ENCODE measurements around the gene PPT2.

Gene PPT2

GRCh38 chr6:32156891-32157290 lies 3.0 kb downstream of the PPT2 start:
- no peak overlapping the region for H3K9ac ChIP-seq (ENCODE audit: low read depth, low read length, poor library complexity)
- H3K27ac ChIP-seq (replicated peaks; ENCODE audit: low read length), result no peak overlapping the region
- no peak overlapping the region for H3K4me3 ChIP-seq (ENCODE audit: low read length in 2 of 2)
- H4K91ac ChIP-seq (ENCODE audit: low read depth, low read length, poor library complexity), result no peak overlapping the region
- peaks cover 15 to 16% of the 10 kb centered on the region in 2 donors for H3K4me1 ChIP-seq (ENCODE audit: control insufficient read depth in 2 of 2, insufficient read depth in 1 of 2, low read depth in 1 of 2, low read length in 2 of 2)
- no peak overlapping the region for H2BK5ac ChIP-seq (ENCODE audit: low read length)
- H3K14ac ChIP-seq (ENCODE audit: low read length), result no peak overlapping the region
- no peak overlapping the region for H2AK5ac ChIP-seq (ENCODE audit: low read depth, low read length)
- H3K18ac ChIP-seq (ENCODE audit: low read length), result no peak overlapping the region
- H3K79me1 ChIP-seq (ENCODE audit: low read depth, low read length), result peaks cover 19% of the 10 kb centered on the region
- WGBS, 2 donors (ENCODE audit: extremely low coverage in 2 of 2, insufficient read length in 2 of 2, insufficient replicate concordance in 1 of 2), result no CpG with 5 or more reads among the region's 9 CpGs
- no peak overlapping the region for H3K23ac ChIP-seq (ENCODE audit: low read depth, low read length, poor library complexity)
- no peak for DNase-seq (ENCODE audit: low spot score)
- no peak overlapping the region for H2BK15ac ChIP-seq (ENCODE audit: low read length)
- no peak overlapping the region for H2AFZ ChIP-seq (ENCODE audit: low read length)
- H3K4ac ChIP-seq (ENCODE audit: low read length), result no peak overlapping the region
- H2BK12ac ChIP-seq (ENCODE audit: low read length), result no peak overlapping the region
- H3K27me3 ChIP-seq (ENCODE audit: control insufficient read depth in 3 of 3, insufficient read depth in 3 of 3, low read depth in 1 of 3, low read length in 3 of 3), result peaks cover 0 to 6% (median 0%) of the 10 kb centered on the region in 3 experiments
- H2BK120ac ChIP-seq (ENCODE audit: low read depth, low read length), result no peak overlapping the region
- H4K8ac ChIP-seq (ENCODE audit: low read depth, low read length), result no peak overlapping the region
- H3K36me3 ChIP-seq (replicated peaks in 1 of 2; ENCODE audit: control insufficient read depth in 2 of 2, insufficient read depth in 2 of 2, low read length in 2 of 2), result peaks cover 25 to 48% of the 10 kb centered on the region in 2 donors
- no peaks in the 10 kb centered on the region for H3K9me3 ChIP-seq (replicated peaks in 1 of 2; ENCODE audit: control insufficient read depth in 2 of 2, insufficient read depth in 1 of 2, low read depth in 1 of 2, low read length in 2 of 2)
- H3K4me2 ChIP-seq (ENCODE audit: insufficient read depth, low read length, poor library complexity, severe bottlenecking), result no peak overlapping the region

GRCh38 chr6:32158052-32158451 lies 4.1 kb downstream of the PPT2 start:
- Histone ChIP-seq H3K4ac (ENCODE audit: low read length) (no peak overlapping the region), H3K27me3 (ENCODE audit: control insufficient read depth in 3 of 3, insufficient read depth in 3 of 3, low read depth in 1 of 3, low read length in 3 of 3) (no peaks in the 10 kb centered on the region), H2AK5ac (ENCODE audit: low read depth, low read length) (no peak overlapping the region), H3K4me3 (ENCODE audit: low read length in 2 of 2) (no peak overlapping the region), H3K27ac (replicated peaks; ENCODE audit: low read length) (no peak overlapping the region), H2BK120ac (ENCODE audit: low read depth, low read length) (no peak overlapping the region), H3K9me3 (replicated peaks in 1 of 2; ENCODE audit: control insufficient read depth in 2 of 2, insufficient read depth in 1 of 2, low read depth in 1 of 2, low read length in 2 of 2) (no peaks in the 10 kb centered on the region), H3K14ac (ENCODE audit: low read length) (no peak overlapping the region), H2BK5ac (ENCODE audit: low read length) (no peak overlapping the region), H3K4me2 (ENCODE audit: insufficient read depth, low read length, poor library complexity, severe bottlenecking) (no peak overlapping the region), H2BK12ac (ENCODE audit: low read length) (no peak overlapping the region), H2AFZ (ENCODE audit: low read length) (no peak overlapping the region), H4K91ac (ENCODE audit: low read depth, low read length, poor library complexity) (no peak overlapping the region), H3K36me3 (replicated peaks in 1 of 2; ENCODE audit: control insufficient read depth in 2 of 2, insufficient read depth in 2 of 2, low read length in 2 of 2) (peaks cover 27 to 55% of the 10 kb centered on the region in 2 donors), H3K23ac (ENCODE audit: low read depth, low read length, poor library complexity) (no peak overlapping the region), H3K18ac (ENCODE audit: low read length) (no peak overlapping the region), H3K9ac (ENCODE audit: low read depth, low read length, poor library complexity) (no peak overlapping the region), H2BK15ac (ENCODE audit: low read length) (no peak overlapping the region), H3K4me1 (ENCODE audit: control insufficient read depth in 2 of 2, insufficient read depth in 1 of 2, low read depth in 1 of 2, low read length in 2 of 2) (peaks cover 7% of the 10 kb centered on the region in 2 donors), H4K8ac (ENCODE audit: low read depth, low read length) (no peak overlapping the region), H3K79me1 (ENCODE audit: low read depth, low read length) (peaks cover 19% of the 10 kb centered on the region)
- no peak for DNase-seq (ENCODE audit: low spot score)

- Histone ChIP-seq H3K27me3 (ENCODE audit: control insufficient read depth in 3 of 3, insufficient read depth in 3 of 3, low read depth in 1 of 3, low read length in 3 of 3) (no peaks in the 10 kb centered on the region), H2BK12ac (ENCODE audit: low read length) (no peak overlapping the region), H4K8ac (ENCODE audit: low read depth, low read length) (no peak overlapping the region), H3K79me1 (ENCODE audit: low read depth, low read length) (peaks cover 1% of the 10 kb centered on the region), H2BK120ac (ENCODE audit: low read depth, low read length) (no peak overlapping the region), H3K23ac (ENCODE audit: low read depth, low read length, poor library complexity) (no peak overlapping the region), H2AK5ac (ENCODE audit: low read depth, low read length) (peak overlapping the region; percentile 51), H2BK15ac (ENCODE audit: low read length) (peak overlapping the region; percentile 59), H4K91ac (ENCODE audit: low read depth, low read length, poor library complexity) (no peak overlapping the region), H3K4me1 (ENCODE audit: control insufficient read depth in 2 of 2, insufficient read depth in 1 of 2, low read depth in 1 of 2, low read length in 2 of 2) (peaks cover 0 to 30% of the 10 kb centered on the region in 2 donors), H3K18ac (ENCODE audit: low read length) (peak overlapping the region; percentile 78), H3K9ac (ENCODE audit: low read depth, low read length, poor library complexity) (no peak overlapping the region), H3K4ac (ENCODE audit: low read length) (no peak overlapping the region), H3K14ac (ENCODE audit: low read length) (no peak overlapping the region), H3K27ac (replicated peaks; ENCODE audit: low read length) (peak overlapping the region; percentile 81), H3K4me3 (ENCODE audit: low read length in 2 of 2) (no peak overlapping the region), H2BK5ac (ENCODE audit: low read length) (no peak overlapping the region), H3K36me3 (replicated peaks in 1 of 2; ENCODE audit: control insufficient read depth in 2 of 2, insufficient read depth in 2 of 2, low read length in 2 of 2) (peaks cover 15 to 66% of the 10 kb centered on the region in 2 donors), H3K4me2 (ENCODE audit: insufficient read depth, low read length, poor library complexity, severe bottlenecking) (peak overlapping the region; percentile 43), H2AFZ (ENCODE audit: low read length) (no peak overlapping the region), H3K9me3 (replicated peaks in 1 of 2; ENCODE audit: control insufficient read depth in 2 of 2, insufficient read depth in 1 of 2, low read depth in 1 of 2, low read length in 2 of 2) (no peaks in the 10 kb centered on the region)
- no peak for DNase-seq (ENCODE audit: low spot score)
- WGBS, 2 donors (ENCODE audit: extremely low coverage in 2 of 2, insufficient read length in 2 of 2, insufficient replicate concordance in 1 of 2), result no CpG with 5 or more reads among the region's 7 CpGs
Measured at GRCh38 chr6:32163559-32164258, 9.8 kb downstream of the PPT2 start.

- H3K4me1 ChIP-seq (ENCODE audit: control insufficient read depth in 2 of 2, insufficient read depth in 1 of 2, low read depth in 1 of 2, low read length in 2 of 2), result peaks cover 0 to 32% of the 10 kb centered on the region in 2 donors
- H4K91ac ChIP-seq (ENCODE audit: low read depth, low read length, poor library complexity), result no peak within 1 kb of the TSS
- H3K27ac ChIP-seq (replicated peaks; ENCODE audit: low read length), result peak within 1 kb of the TSS; percentile 81
- H3K4me3 ChIP-seq (ENCODE audit: low read length in 2 of 2), result no peak within 1 kb of the TSS
- H3K18ac ChIP-seq (ENCODE audit: low read length), result peak within 1 kb of the TSS; percentile 78
- H2BK120ac ChIP-seq (ENCODE audit: low read depth, low read length), result no peak within 1 kb of the TSS
- no peak within 1 kb of the TSS for H2BK12ac ChIP-seq (ENCODE audit: low read length)
- H2AFZ ChIP-seq (ENCODE audit: low read length), result no peak within 1 kb of the TSS
- DNase-seq (ENCODE audit: low spot score), result no peak
- no peak within 1 kb of the TSS for H4K8ac ChIP-seq (ENCODE audit: low read depth, low read length)
- H3K14ac ChIP-seq (ENCODE audit: low read length), result no peak within 1 kb of the TSS
- H3K9ac ChIP-seq (ENCODE audit: low read depth, low read length, poor library complexity), result no peak within 1 kb of the TSS
- peaks cover 2% of the 10 kb centered on the region for H3K79me1 ChIP-seq (ENCODE audit: low read depth, low read length)
- peak within 1 kb of the TSS; percentile 59 for H2BK15ac ChIP-seq (ENCODE audit: low read length)
- peaks cover 20 to 68% of the 10 kb centered on the region in 2 donors for H3K36me3 ChIP-seq (replicated peaks in 1 of 2; ENCODE audit: control insufficient read depth in 2 of 2, insufficient read depth in 2 of 2, low read length in 2 of 2)
- H3K23ac ChIP-seq (ENCODE audit: low read depth, low read length, poor library complexity), result no peak within 1 kb of the TSS
- peak within 1 kb of the TSS; percentile 43 for H3K4me2 ChIP-seq (ENCODE audit: insufficient read depth, low read length, poor library complexity, severe bottlenecking)
- H2AK5ac ChIP-seq (ENCODE audit: low read depth, low read length), result peak within 1 kb of the TSS; percentile 51
- H3K9me3 ChIP-seq (replicated peaks in 1 of 2; ENCODE audit: control insufficient read depth in 2 of 2, insufficient read depth in 1 of 2, low read depth in 1 of 2, low read length in 2 of 2), result no peaks in the 10 kb centered on the region
- H3K4ac ChIP-seq (ENCODE audit: low read length), result no peak within 1 kb of the TSS
- no peak within 1 kb of the TSS for H2BK5ac ChIP-seq (ENCODE audit: low read length)
- H3K27me3 ChIP-seq (ENCODE audit: control insufficient read depth in 3 of 3, insufficient read depth in 3 of 3, low read depth in 1 of 3, low read length in 3 of 3), result no peaks in the 10 kb centered on the region
Measured at GRCh38 chr6:32164295-32164694, 10.4 kb downstream of the PPT2 start, which contains the start of gene EGFL8. EGFL8 (plus strand) TSS chr6:32164595; CDS start chr6:32166166, 1,571 bp downstream.
